ENCODE data around the gene DOK5.

The DOK5 gene

DNA sequence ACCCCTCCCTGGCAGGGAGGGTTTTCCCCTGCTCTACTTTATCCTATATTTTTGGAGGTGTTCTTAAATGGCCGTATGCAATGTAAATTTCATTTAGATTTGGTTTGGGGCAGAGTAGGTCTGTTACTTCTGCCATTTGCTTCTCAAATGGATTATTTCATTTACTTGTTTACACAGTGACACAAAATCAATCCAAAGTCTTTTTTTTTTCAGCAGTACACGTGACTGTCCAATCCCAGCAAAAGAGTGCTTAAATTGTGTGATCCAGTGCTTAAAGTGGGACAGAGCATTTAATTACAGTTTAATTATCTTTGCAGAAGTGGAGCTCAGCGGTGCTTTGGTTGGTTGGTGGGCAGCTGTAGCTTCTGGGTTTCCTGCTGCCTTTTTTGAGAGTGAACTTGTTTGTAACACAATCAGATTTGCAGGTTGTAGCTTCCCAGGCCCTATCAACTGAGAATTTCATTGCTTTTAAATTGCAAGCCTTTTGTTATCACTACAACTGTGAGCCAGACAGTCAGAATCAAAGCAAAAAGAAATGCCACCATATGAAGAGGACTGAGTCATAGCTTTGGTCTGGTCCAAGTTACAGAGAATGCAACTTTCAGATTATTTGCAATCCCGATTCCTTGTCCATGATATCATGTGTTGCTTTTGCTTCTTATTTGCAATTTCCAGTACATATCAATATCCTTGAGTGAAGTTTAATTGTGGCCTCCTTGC is 216.9 kb downstream of the DOK5 start:
- Histone ChIP-seq H3K4me1 (ENCODE audit: control insufficient read depth, insufficient read depth, low read length, poor library complexity, severe bottlenecking) (no peaks in the 10 kb centered on the region), H3K36me3 (ENCODE audit: control insufficient read depth, insufficient read depth, low read length) (no peaks in the 10 kb centered on the region), H3K9me3 (ENCODE audit: control insufficient read depth, low read length) (no peaks in the 10 kb centered on the region), H3K27ac (ENCODE audit: low read depth, low read length, severe bottlenecking) (no peak overlapping the region), H3K4me3 (ENCODE audit: extremely low read depth, insufficient read depth, low read length, poor library complexity, severe bottlenecking) (no peak overlapping the region)
- WGBS, 2 experiments (ENCODE audit: insufficient coverage in 2 of 2), result 67 to 76% methylated on average over 1 to 2 of the region's 4 CpGs

DNA sequence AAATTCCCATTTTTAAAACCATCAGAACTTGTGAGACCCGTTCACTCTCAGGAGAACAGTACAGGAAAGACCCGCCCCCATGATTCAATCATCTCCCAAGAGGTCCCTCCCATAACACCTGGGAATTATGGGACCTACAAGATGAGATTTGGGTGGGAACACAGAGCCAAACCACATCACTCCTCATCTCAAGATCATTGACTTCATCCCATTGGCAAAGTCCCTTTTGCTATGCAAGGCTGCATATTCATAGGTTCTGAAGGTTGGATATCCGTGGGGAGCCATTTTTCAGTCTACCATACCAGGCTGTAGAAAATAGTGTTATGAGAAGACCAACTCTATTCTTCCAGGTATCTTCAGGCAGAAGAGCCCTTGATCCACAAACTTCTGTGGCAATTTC is 219.1 kb downstream of the DOK5 start:
- Histone ChIP-seq H3K36me3 (ENCODE audit: control insufficient read depth, insufficient read depth, low read length) (no peaks in the 10 kb centered on the region), H3K4me3 (ENCODE audit: extremely low read depth, insufficient read depth, low read length, poor library complexity, severe bottlenecking) (no peak overlapping the region), H3K4me1 (ENCODE audit: control insufficient read depth, insufficient read depth, low read length, poor library complexity, severe bottlenecking) (no peaks in the 10 kb centered on the region), H3K9me3 (ENCODE audit: control insufficient read depth, low read length) (no peaks in the 10 kb centered on the region), H3K27ac (ENCODE audit: low read depth, low read length, severe bottlenecking) (no peak overlapping the region)
- WGBS, 2 experiments (ENCODE audit: insufficient coverage in 2 of 2), result 80% methylated on average over 1 of the region's 3 CpGs; no CpG with 5 or more reads in 1 of the 2 experiments

DNA sequence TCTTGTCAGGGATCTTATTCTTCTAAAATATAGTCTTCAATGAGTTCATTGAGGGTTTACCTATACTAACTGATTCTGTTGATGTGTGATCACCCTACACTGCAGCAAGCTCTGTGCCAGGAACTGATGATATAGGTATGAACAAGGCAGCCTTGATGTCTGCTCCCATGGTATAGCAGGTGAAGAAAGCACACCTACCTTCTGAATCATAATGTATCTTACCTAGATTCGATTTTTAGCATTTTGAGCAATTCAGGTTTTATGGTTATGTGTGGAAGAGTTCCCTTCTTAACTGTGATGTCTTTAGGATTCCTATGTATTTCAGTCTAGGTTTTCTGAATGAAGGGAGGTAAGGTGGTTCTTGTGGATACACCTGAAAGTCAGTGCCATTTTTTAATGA is 223.0 kb downstream of the DOK5 start:
- WGBS, 2 experiments (ENCODE audit: insufficient coverage in 2 of 2), result no CpG with 5 or more reads among the region's 1 CpG
- Histone ChIP-seq H3K36me3 (ENCODE audit: control insufficient read depth, insufficient read depth, low read length) (no peaks in the 10 kb centered on the region), H3K4me3 (ENCODE audit: extremely low read depth, insufficient read depth, low read length, poor library complexity, severe bottlenecking) (no peak overlapping the region), H3K4me1 (ENCODE audit: control insufficient read depth, insufficient read depth, low read length, poor library complexity, severe bottlenecking) (no peaks in the 10 kb centered on the region), H3K9me3 (ENCODE audit: control insufficient read depth, low read length) (no peaks in the 10 kb centered on the region), H3K27ac (ENCODE audit: low read depth, low read length, severe bottlenecking) (no peak overlapping the region)
